SK-N-SH (cell line): Measurements from ENCODE around the gene ADGRG3. TPM values are rescaled to one million over a fixed set of nuclear protein-coding genes. Genes with fewer than 3 reads are reported as not detected.

Source experiments
- CTCF ChIA-PET: fragments of 300-600, 350-600 bp; formaldehyde crosslinking; extraction: SDS; loops from one replicate; lab custom pipeline; 2021; lab: Yijun Ruan, JAX
- POLR2A ChIA-PET: fragments of 350-600 bp; sonication (Branson Sonifier 250); formaldehyde crosslinking; extraction: SDS; loops from one replicate; lab custom pipeline; 2020; ENCODE audit warnings: antibody characterized with exemption, inconsistent platforms; lab: Yijun Ruan, JAX
- DNase-seq: peaks from one replicate; pipeline ENCODE4 v3.0.0; 2012
- H2AFZ ChIP-seq: fragments of 200-600 bp; sonication (generic); 2 replicates; pipeline ENCODE4 v1.8.1; 2016; ENCODE audit warnings: antibody characterized with exemption, mild to moderate bottlenecking, low read depth
- H3F3A ChIP-seq: fragments of 200-600 bp; sonication (generic); replicated peaks from 2 replicates; pipeline ENCODE3; 2016; ENCODE audit warnings: antibody characterized with exemption, mild to moderate bottlenecking; ENCODE audit not compliant: insufficient read depth
- H3K27ac ChIP-seq, 2 experiments: fragments of 200-500 bp in 1 of 2; fragments of 200-600 bp in 1 of 2; sonication (Bioruptor generic) in 1 of 2; sonication (generic), shearing (Covaris generic) in 1 of 2; 2 replicates each; pipeline versions ENCODE4 v1.5.1 to v1.6.1; 2014 to 2016; ENCODE audit warnings: low read depth in 2 of 2, inconsistent platforms in 1 of 2, low read length in 1 of 2, mild to moderate bottlenecking in 1 of 2, mixed read lengths in 1 of 2
- H3K27me3 ChIP-seq: fragments of 200-600 bp; sonication (generic), shearing (Covaris generic); 2 replicates; pipeline ENCODE4 v1.6.1; 2016; ENCODE audit warnings: mixed run types; ENCODE audit not compliant: insufficient read depth
- H3K36me3 ChIP-seq, 2 experiments: fragments of 200-500 bp in 1 of 2; fragments of 200-600 bp in 1 of 2; sonication (Bioruptor generic) in 1 of 2; sonication (generic) in 1 of 2; replicated peaks in 1 of 2; 2 replicates each; pipeline versions ENCODE3 to v1.5.1; 2014 to 2016; ENCODE audit warnings: low read length in 1 of 2, mild to moderate bottlenecking in 1 of 2; ENCODE audit not compliant: insufficient read depth in 2 of 2, control insufficient read depth in 1 of 2
- H3K4me1 ChIP-seq, 2 experiments: fragments of 200-500 bp in 1 of 2; fragments of 200-600 bp in 1 of 2; sonication (Bioruptor generic) in 1 of 2; sonication (generic), shearing (Covaris generic) in 1 of 2; 2 replicates each; pipeline versions ENCODE4 v1.5.1 to v1.6.1; 2014 to 2016; ENCODE audit warnings: low read depth in 1 of 2, low read length in 1 of 2, mixed run types in 1 of 2; ENCODE audit not compliant: insufficient read depth in 2 of 2, control insufficient read depth in 1 of 2
- H3K4me2 ChIP-seq: fragments of 200-600 bp; sonication (generic), shearing (Covaris generic); 2 replicates; pipeline ENCODE4 v1.6.1; 2017; ENCODE audit warnings: mixed run types
- H3K4me3 ChIP-seq, 2 experiments: fragments of 200-500 bp in 1 of 2; fragments of 200-600 bp in 1 of 2; sonication (Bioruptor generic) in 1 of 2; sonication (generic), shearing (Covaris generic) in 1 of 2; 2 replicates each; pipeline versions ENCODE4 v1.5.1 to v1.8.1; 2014 to 2016; ENCODE audit warnings: low read depth in 2 of 2, inconsistent platforms in 1 of 2, low read length in 1 of 2, mild to moderate bottlenecking in 1 of 2, mixed read lengths in 1 of 2, moderate library complexity in 1 of 2
- H3K79me2 ChIP-seq: fragments of 200-600 bp; sonication (generic); 2 replicates; pipeline ENCODE4 v1.8.1; 2017; ENCODE audit warnings: mild to moderate bottlenecking; ENCODE audit not compliant: insufficient read depth
- H3K9ac ChIP-seq: fragments of 200-600 bp; sonication (generic); 2 replicates; pipeline ENCODE4 v1.6.1; 2017; ENCODE audit warnings: mixed run types
- H3K9me2 ChIP-seq: fragments of 200-600 bp; sonication (generic); 2 replicates; pipeline ENCODE4 v1.6.1; 2017; ENCODE audit warnings: mixed run types
- H3K9me3 ChIP-seq: fragments of 200-600 bp; sonication (generic); 2 replicates; pipeline ENCODE4 v1.6.1; 2017; ENCODE audit warnings: mixed run types, mild to moderate bottlenecking, moderate library complexity
- H4K20me1 ChIP-seq: fragments of 200-600 bp; sonication (generic); 2 replicates; pipeline ENCODE4 v1.6.1; 2017; ENCODE audit warnings: mild to moderate bottlenecking, mixed run types; ENCODE audit not compliant: insufficient read depth
- CHD2 ChIP-seq: fragments of 150-350 bp; IDR thresholded peaks from 2 replicates; pipeline ENCODE4 v1.6.1; 2018; ENCODE audit warnings: low read length; ENCODE audit not compliant: partially characterized antibody
- ELF1 ChIP-seq: IDR thresholded peaks from 2 replicates; pipeline ENCODE4 v1.4.0; 2012
- EP300 ChIP-seq, 2 experiments: IDR thresholded peaks; 2 replicates each; pipeline versions ENCODE4 v1.4.0 to v1.6.1; 2012; ENCODE audit warnings: borderline replicate concordance in 1 of 2, low read depth in 1 of 2, low read length in 1 of 2
- FOXM1 ChIP-seq: IDR thresholded peaks from 2 replicates; pipeline ENCODE4 v1.4.0; 2012; ENCODE audit warnings: low read depth, mild to moderate bottlenecking
- GABPA ChIP-seq: IDR thresholded peaks from 2 replicates; pipeline ENCODE4 v1.4.0; 2012; ENCODE audit warnings: low read depth, mild to moderate bottlenecking
- MEF2A ChIP-seq: IDR thresholded peaks from 2 replicates; pipeline ENCODE4 v1.4.0; 2012; ENCODE audit warnings: low read depth, borderline replicate concordance
- NFIC ChIP-seq: IDR thresholded peaks from 2 replicates; pipeline ENCODE4 v1.4.0; 2012; ENCODE audit warnings: borderline replicate concordance
- NRF1 ChIP-seq: IDR thresholded peaks from 2 replicates; pipeline ENCODE4 v1.6.1; 2012; ENCODE audit warnings: low read depth, mild to moderate bottlenecking, low read length
- POLR2AphosphoS5 ChIP-seq: IDR thresholded peaks from 2 replicates; pipeline ENCODE4 v1.6.1; 2012; ENCODE audit warnings: low read depth, low read length
- RCOR1 ChIP-seq: fragments of 150-350 bp; IDR thresholded peaks from 2 replicates; pipeline ENCODE4 v1.6.1; 2017; ENCODE audit warnings: antibody characterized with exemption, low read length
- RXRA ChIP-seq: IDR thresholded peaks from 2 replicates; pipeline ENCODE4 v1.4.0; 2012; ENCODE audit warnings: low read depth, mild to moderate bottlenecking, borderline replicate concordance
- SMC3 ChIP-seq: IDR thresholded peaks from 2 replicates; pipeline ENCODE4 v1.6.1; 2012; ENCODE audit warnings: low read depth, low read length, improper control_type of control experiment
- TAF1 ChIP-seq: IDR thresholded peaks from 2 replicates; pipeline ENCODE4 v1.6.1; 2012; ENCODE audit warnings: low read depth, mild to moderate bottlenecking, low read length, moderate library complexity, borderline replicate concordance
- TCF12 ChIP-seq: IDR thresholded peaks from 2 replicates; pipeline ENCODE4 v1.4.0; 2012
- TEAD4 ChIP-seq: IDR thresholded peaks from 2 replicates; pipeline ENCODE4 v1.4.0; 2012; ENCODE audit warnings: mild to moderate bottlenecking, borderline replicate concordance; ENCODE audit not compliant: insufficient read depth
- YY1 ChIP-seq: IDR thresholded peaks from 2 replicates; pipeline ENCODE4 v1.4.0; 2012; ENCODE audit warnings: low read depth, mild to moderate bottlenecking
- ZBTB33 ChIP-seq: IDR thresholded peaks from 2 replicates; pipeline ENCODE4 v1.4.0; 2012; ENCODE audit warnings: low read depth, borderline replicate concordance
- WGBS: methylation state at CpG from one replicate; pipeline ENCODE4 v1.1.6; 2017; ENCODE audit warnings: low lambda C conversion rate; 5-methylcytosine and 5-hydroxymethylcytosine counted together
- polyA plus RNA-seq, 3 experiments: library from polyadenylated mRNA; depleted of rRNA; stranded (reverse); fragments of >200 nt; gene quantifications; 2 replicates each; pipeline ENCODE4 v1.2.3, GENCODE V29; 2012
- TF ChIP-seq, protein P1 (sequence below): IDR thresholded peaks from 2 replicates; pipeline ENCODE4 v1.4.0; 2012; ENCODE audit warnings: low read depth
- TF ChIP-seq, protein P2 (sequence below): fragments of 200-600 bp; sonication (generic); IDR thresholded peaks from 2 replicates; pipeline ENCODE4 v1.6.1; 2017; ENCODE audit warnings: antibody characterized with exemption, mild to moderate bottlenecking, moderate library complexity
- TF ChIP-seq, protein P3 (sequence below): IDR thresholded peaks from 2 replicates; pipeline ENCODE4 v1.4.0; 2012; ENCODE audit warnings: low read depth, borderline replicate concordance
- TF ChIP-seq, protein P4 (sequence below): IDR thresholded peaks from 2 replicates; pipeline ENCODE4; 2012

ADGRG3 gene
- polyA plus RNA-seq, 1 of the 3 experiments (the other 2 are of a cell fraction) = not detected

DNA sequence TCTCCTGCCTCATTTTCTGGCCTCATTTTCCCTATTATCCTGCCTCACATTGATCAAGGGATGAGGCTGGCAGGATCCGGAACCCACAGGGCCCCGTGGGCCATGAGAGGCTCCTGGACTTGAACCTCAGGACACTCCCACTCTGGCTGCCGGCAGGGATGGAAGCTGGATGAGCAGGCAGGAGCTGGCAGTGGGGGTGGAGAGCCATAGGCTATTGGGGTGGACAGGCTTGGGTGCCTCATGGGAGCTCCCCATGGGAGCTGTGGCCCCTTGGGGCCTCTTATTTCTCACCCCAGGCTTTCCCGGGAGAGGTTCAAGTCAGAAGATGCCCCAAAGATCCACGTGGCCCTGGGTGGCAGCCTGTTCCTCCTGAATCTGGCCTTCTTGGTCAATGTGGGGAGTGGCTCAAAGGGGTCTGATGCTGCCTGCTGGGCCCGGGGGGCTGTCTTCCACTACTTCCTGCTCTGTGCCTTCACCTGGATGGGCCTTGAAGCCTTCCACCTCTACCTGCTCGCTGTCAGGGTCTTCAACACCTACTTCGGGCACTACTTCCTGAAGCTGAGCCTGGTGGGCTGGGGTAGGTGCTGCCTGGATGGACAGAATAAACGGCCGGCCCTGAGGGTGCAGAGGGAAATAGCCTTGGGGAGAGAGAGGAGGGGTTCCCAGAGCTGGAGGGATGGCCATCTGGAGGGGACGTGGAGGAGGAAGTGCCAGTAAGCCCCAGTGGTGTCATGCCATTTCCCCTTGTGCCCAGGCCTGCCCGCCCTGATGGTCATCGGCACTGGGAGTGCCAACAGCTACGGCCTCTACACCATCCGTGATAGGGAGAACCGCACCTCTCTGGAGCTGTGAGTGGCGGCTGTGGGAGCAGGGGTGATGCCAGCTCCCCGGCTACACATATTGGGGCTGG lies 15.8 kb downstream of the ADGRG3 start:
- H3K9me2 ChIP-seq = no peaks in the 10 kb centered on the region
- no peak overlapping the region for H3K27ac ChIP-seq
- no peak overlapping the region for H2AFZ ChIP-seq
- ChIA-PET POLR2A (no interaction called here), CTCF (interaction anchor here (1.5 kb wide), 1 partner anchor 108 kb away, joined by 7 read pairs; no protein-coding TSS in a partner anchor)
- H3K4me3 ChIP-seq = no peak overlapping the region
- H3F3A ChIP-seq = no peaks in the 10 kb centered on the region
- DNase-seq = no peak
- H3K27me3 ChIP-seq = no peaks in the 10 kb centered on the region
- no peaks in the 10 kb centered on the region for H3K36me3 ChIP-seq
- no peaks in the 10 kb centered on the region for H3K4me1 ChIP-seq
- H3K9me3 ChIP-seq = no peaks in the 10 kb centered on the region
- no peak overlapping the region for H3K4me2 ChIP-seq
- 79% methylated on average over 15 of the region's 18 CpGs for WGBS
- TF ChIP-seq, protein P1, sequence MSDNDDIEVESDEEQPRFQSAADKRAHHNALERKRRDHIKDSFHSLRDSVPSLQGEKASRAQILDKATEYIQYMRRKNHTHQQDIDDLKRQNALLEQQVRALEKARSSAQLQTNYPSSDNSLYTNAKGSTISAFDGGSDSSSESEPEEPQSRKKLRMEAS = no peak
- no peak for TF ChIP-seq POLR2AphosphoS5
- TF ChIP-seq ELF1 = no peak
- TF ChIP-seq TCF12 = no peak
- TF ChIP-seq, protein P2, sequence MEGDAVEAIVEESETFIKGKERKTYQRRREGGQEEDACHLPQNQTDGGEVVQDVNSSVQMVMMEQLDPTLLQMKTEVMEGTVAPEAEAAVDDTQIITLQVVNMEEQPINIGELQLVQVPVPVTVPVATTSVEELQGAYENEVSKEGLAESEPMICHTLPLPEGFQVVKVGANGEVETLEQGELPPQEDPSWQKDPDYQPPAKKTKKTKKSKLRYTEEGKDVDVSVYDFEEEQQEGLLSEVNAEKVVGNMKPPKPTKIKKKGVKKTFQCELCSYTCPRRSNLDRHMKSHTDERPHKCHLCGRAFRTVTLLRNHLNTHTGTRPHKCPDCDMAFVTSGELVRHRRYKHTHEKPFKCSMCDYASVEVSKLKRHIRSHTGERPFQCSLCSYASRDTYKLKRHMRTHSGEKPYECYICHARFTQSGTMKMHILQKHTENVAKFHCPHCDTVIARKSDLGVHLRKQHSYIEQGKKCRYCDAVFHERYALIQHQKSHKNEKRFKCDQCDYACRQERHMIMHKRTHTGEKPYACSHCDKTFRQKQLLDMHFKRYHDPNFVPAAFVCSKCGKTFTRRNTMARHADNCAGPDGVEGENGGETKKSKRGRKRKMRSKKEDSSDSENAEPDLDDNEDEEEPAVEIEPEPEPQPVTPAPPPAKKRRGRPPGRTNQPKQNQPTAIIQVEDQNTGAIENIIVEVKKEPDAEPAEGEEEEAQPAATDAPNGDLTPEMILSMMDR = no peak
- TF ChIP-seq SMC3 = no peak
- no peak for TF ChIP-seq RCOR1
- TF ChIP-seq MEF2A = no peak
- no peak for TF ChIP-seq YY1
- TF ChIP-seq NRF1 = no peak
- no peak for TF ChIP-seq TEAD4
- no peak for TF ChIP-seq TAF1
- TF ChIP-seq CHD2 = no peak
- TF ChIP-seq EP300 (IDR thresholded peaks at IDR 0.05; ENCODE audit: borderline replicate concordance in 1 of 2, low read depth in 1 of 2, low read length in 1 of 2) = no peak
- H4K20me1 ChIP-seq = no peaks in the 10 kb centered on the region
- no peaks in the 10 kb centered on the region for H3K79me2 ChIP-seq
- no peak overlapping the region for H3K9ac ChIP-seq

DNA sequence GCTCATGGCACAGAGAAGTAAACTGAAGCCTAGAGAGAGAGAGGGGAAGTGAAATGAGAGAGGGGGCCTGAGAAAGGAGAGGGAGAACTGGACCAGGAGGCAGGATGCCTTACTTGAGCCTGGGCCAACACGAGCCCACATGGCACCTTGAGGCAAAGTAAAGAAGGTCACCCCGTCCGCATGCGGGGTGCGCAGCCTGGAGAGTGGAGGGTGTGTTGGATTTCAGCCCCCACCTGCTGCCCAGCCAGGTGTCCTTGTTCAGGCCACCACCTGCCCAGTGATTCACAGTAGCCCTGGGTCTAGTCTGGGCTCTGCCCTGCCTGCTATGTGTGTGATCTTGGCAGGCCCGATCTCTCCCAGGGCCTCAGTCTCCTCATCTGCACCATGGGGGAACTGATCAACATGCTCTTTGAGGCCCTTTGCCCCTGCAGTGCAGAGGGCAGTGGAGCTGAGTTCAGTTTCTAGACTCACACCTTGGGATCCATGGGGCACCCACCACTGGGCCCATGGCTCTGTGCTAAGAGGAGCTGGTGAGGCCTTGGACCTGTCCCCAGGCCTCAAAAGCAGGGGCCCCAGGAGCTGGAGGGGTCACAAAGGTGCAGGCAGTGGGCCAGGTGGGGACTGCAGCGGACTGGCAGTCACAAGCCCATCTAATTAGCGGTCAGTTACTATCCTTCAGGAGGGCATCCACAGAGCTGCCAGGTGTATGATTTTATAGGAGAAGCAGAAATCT lies 16.7 kb downstream of the ADGRG3 start:
- ChIA-PET CTCF (interaction anchor here (1.5 kb wide), 2 partner anchors 36 to 108 kb away, joined by 4 to 7 read pairs; no protein-coding TSS in a partner anchor), POLR2A (no interaction called here)
- Histone ChIP-seq H3K79me2 (no peaks in the 10 kb centered on the region), H3K9me2 (no peaks in the 10 kb centered on the region), H3K4me1 (peaks cover 0 to 5% of the 10 kb centered on the region in 2 experiments; a peak in 1 of 4 replicates), H3K4me2 (no peak overlapping the region), H3K9me3 (no peaks in the 10 kb centered on the region), H3F3A (no peaks in the 10 kb centered on the region), H3K27me3 (no peaks in the 10 kb centered on the region; the same call in 1 of the 2 replicates), H3K9ac (no peak overlapping the region), H3K36me3 (no peaks in the 10 kb centered on the region), H4K20me1 (no peaks in the 10 kb centered on the region), H2AFZ (no peak overlapping the region), H3K27ac (no peak overlapping the region), H3K4me3 (no peak overlapping the region)
- WGBS = 74% methylated on average over 5 of the region's 8 CpGs
- no peak for DNase-seq
- TF ChIP-seq GABPA = no peak
- no peak for TF ChIP-seq YY1
- TF ChIP-seq, protein P3, sequence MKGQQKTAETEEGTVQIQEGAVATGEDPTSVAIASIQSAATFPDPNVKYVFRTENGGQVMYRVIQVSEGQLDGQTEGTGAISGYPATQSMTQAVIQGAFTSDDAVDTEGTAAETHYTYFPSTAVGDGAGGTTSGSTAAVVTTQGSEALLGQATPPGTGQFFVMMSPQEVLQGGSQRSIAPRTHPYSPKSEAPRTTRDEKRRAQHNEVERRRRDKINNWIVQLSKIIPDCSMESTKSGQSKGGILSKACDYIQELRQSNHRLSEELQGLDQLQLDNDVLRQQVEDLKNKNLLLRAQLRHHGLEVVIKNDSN = no peak
- TF ChIP-seq NFIC = no peak
- no peak for TF ChIP-seq EP300 (IDR thresholded peaks at IDR 0.05; ENCODE audit: borderline replicate concordance in 1 of 2, low read depth in 1 of 2, low read length in 1 of 2)
- TF ChIP-seq, protein P4, sequence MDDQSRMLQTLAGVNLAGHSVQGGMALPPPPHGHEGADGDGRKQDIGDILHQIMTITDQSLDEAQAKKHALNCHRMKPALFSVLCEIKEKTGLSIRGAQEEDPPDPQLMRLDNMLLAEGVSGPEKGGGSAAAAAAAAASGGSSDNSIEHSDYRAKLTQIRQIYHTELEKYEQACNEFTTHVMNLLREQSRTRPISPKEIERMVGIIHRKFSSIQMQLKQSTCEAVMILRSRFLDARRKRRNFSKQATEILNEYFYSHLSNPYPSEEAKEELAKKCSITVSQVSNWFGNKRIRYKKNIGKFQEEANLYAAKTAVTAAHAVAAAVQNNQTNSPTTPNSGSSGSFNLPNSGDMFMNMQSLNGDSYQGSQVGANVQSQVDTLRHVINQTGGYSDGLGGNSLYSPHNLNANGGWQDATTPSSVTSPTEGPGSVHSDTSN = no peak
- TF ChIP-seq RXRA = no peak
- no peak for TF ChIP-seq ZBTB33
- no peak for TF ChIP-seq FOXM1
- no peak for TF ChIP-seq CHD2
